ENCODE results near the gene TSC22D3.
"Not testable (repeated sequence)": the region's sequence is repeated elsewhere in the genome, so short reads cannot be mapped to it uniquely, and the experiment has no call there.

Gene TSC22D3

DNA sequence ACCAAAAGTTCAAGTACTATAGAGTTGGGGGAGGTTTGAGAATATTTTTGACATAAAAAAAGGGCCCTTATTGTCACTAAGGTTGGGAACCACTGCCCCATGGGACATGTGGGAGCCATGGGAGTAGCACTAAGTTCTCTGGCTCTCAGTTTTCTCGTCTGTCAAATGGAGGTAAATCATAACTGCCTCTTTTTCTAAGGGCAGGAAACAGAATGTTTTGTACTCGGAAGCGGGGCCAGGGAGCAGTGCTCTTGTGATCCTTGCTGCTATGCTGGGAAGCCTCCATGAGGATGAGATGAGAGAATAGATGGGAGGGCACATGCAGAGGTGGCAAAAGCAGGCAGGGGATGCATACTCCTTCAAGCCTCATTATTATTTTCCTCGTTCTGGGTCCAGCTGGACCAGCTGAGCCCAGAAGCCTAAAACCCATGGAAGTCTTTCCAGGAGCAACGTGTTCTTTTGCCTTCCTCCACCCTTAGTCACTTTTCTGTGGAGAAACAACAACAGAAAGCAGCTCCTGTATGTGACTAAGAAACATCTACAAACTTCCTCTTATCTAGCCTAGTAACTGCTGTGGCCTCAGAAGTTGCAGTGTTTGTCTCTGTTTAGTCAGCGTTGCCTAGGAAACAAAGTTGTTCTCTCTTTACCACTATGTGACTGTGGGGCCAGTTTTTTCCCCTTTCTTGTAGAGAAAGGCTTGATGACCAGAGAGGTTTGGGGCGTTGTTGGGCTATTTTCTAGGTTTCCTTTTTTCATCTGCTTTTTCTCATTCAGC, 64.8 kb downstream of the TSC22D3 start:
- no peak for DNase-seq

DNA sequence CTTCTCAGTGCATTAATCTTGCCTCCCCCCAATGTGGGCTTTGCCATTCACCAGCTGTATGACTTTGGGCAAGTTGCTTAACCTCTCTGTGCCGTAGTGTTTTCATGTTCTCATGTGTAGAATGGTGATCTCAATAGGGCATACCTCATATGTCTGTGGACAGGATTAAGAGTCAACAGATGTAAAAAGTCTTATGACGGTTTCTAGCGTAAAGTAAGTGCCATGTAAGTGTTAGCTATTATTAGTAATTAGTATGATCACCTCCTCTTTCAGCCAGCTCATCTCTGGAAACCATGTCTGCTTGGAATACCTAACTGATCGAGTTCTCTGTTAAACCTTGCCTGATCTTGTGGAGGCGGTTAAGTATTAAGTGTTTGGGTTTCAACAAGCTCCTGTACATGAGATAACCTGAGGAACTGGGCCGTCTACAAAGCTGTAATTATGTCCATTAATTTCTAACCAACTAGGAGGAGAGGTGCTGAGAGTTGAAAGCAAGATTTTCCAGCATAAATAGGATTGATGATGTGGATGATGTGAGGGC, 66.3 kb downstream of the TSC22D3 start:
- DNase-seq, result no peak

DNA sequence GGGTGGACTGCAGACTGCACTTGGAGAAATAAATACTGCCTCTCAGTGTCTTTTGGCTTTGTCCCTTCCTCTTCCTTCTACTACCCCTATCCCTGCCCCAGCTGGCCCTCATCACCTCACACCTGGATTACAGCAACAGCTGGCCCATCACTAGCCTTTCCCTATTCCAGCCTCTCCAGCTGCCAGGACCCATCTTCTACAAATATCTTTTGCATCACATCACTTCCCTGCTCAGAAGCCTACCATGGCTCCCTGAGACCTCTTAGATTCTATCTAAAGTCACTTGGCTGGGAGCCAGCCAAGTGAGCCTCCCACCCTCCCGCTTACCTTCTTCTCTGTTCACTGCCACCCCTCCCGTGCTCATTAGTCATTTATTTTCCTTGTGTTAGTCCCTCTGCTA, 66.8 kb downstream of the TSC22D3 start:
- no peak for DNase-seq

DNA sequence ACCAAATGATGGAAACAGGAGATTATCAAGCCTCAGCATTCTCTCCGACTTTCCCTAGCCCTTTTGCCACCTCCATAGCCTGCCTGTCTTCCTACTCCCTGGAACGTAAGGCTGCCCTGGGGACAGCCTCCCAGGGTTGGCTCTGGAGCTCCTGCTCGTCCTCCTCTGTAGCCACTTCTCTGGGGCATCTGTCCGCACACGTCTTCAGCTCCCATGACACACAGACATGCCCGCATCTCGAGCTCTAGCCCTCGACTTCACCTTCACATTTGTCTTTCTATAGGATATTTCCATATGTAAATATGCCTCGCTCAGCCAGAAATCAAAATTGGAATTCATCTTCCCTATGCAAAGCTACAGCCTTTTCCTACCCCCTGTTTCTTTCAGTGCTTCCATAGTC, 67.7 kb downstream of the TSC22D3 start:
- DNase-seq, result no peak

DNA sequence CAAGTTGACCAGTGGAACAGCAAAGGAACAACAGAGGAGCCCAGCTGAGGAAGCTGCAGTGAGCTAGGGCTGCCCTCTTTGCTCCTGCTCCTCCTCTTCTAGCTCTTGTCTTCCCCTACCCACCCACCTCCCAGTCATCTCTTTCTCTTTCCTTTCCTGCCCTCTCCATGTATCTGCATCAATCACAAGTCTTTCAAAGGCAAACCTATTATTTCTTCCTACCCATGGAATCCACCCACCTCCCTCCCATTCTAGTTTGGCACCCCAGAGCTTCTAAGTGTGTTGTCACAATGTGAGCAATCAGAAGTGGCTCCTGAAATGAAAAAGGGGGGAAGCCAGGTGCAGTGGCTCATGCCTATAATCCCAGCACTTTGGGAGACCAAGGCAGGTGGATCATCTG, 69.3 kb downstream of the TSC22D3 start:
- DNase-seq, result no peak

DNA sequence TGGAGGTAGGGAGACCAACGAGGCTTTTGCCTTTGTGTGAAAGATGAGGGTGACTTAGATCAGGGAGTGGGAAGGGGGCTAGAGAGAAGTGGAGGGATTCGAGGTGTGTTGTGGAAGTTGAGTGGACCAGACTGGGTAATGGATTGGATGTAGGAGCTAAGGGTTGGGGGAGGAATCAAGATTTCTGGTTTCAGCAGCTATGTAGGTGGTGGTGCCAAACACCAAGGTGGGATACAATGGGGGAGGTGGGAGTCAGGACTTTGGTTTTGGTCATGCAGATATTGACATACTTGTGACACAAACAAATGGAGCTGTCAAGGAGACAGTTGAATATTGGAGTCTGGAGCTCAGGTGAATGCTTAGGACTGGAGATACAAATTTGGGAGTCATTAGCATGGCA, 71.0 kb downstream of the TSC22D3 start:
- DNase-seq, result no peak

DNA sequence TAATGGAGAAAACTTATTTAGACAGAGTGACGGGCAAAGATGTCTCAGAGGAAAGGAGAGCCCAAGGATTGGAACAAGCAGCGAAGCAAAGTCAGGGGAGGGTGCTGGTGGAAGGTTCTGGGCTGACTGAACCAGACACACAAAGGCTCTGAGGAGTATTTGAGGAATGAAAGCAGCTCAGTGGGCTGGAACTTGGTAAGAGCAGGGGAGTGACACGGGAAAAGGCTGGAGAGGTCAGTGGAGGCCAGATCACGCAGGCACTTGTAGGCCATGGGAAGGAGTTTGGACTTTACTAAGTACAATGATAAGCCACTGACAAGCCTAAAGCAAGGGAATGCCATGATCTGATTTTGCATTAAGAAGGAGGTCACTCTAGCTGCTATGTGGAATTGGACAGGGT, 71.4 kb downstream of the TSC22D3 start:
- no peak for DNase-seq

DNA sequence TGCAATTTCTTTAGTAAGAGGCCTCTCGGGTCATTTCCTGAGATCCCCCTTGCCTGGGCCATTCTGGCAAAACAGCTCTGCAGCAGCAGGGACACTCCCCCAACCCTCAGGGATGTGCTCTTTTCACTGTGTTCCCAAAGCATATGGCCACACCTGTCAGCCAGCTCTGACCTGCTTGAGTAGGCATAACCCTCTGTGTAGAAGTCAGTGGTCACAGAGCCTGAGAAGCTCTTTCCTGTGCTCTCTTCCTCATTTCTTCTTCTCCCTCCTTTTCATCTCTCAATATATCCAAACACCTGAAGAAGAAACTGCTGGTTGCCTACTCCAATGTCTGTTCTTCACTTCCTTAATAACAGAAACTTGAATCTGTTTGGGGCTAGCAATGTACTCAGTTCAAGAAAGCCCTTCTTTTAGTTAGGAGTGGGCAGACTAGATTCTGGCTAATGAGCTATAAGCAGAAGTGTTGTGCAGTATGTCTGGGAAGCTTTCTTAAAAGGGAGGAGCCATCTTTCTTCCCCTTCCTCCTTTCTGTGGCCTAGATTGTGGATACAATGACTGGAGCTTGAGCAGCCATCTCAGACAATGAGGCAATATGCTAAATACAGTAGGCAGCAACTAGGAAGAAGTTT, 74.0 kb downstream of the TSC22D3 start:
- DNase-seq, result no peak

DNA sequence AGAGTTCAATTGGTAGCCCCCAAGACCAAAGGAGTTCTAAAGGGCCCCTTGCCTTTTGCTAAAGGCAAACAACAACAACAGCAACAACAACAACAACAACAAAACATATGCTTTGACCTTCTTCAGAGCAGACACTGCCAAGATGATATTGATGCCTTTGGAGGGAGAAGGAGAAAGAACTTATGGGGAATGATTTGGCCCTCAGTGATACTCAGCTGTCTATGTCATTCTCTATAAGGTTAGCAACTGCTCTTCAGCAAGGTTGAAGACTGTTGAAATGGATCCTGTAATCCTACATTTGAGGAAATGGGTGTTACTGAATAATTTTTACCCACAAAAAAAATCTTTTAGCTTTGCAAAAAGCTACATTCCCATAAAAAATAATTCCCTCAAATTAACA, 74.8 kb downstream of the TSC22D3 start:
- DNase-seq, result no peak

DNA sequence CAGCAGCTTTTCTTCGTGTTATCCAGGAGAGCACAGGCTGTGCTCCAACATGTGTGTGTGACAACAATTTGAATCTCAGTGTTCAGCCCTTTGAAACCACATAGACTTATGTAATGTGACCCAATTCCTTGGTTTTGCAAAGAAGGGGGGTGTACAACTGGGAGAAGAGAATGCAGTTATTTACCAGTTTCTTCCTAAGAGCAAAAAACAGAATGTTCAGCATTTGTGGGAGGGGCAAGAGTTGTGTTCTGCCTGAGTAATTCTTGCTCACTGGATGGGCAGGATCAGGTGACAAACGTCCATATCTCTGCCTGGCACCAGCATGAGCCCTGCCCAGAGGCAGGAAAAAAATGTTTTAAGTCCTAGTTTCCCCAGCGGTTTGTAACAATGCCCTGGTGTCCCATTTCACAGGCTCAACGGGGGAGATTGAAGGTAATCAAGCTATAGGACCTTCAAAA, 75.2 kb downstream of the TSC22D3 start:
- DNase-seq, result no peak

DNA sequence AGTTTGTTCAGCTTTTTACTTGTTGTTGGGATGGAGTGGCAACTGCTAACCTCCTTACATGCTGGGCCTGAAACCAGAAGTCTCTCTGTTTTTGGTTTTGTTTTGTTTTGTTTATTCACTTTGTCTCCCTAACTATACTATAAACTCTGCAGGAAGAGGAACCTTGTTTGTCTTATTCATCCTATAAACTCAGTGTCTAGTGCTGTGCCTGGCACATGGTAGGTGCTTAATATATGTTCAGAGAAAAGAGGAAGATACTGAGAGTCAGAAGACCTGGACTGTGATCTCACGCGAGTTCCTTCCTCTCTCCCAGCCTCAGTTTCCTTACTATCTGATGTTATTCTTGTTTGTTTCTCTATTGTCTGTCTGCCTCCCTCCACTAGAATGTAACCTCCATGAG, 76.0 kb downstream of the TSC22D3 start:
- no peak for DNase-seq

DNA sequence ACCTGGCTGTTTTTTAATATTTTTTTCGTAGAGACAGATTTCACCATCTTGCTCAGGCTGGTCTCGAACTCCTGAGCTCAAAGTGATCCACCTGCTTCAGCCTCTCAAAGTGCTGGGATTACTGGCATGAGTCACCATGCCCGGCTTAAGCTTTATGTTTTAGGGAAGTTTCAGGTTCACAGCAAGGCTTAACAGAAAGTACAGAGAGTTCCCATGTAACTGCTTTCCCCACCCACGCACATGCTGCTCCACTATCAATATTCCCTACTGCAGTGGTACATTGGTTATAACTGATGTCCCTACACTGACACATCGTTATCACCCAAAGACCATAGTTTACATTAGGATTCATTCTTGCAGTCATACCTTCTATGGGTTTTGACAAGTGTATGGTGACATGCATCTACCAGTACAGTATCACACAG, 84.6 kb downstream of the TSC22D3 start:
- no peak for DNase-seq

DNA sequence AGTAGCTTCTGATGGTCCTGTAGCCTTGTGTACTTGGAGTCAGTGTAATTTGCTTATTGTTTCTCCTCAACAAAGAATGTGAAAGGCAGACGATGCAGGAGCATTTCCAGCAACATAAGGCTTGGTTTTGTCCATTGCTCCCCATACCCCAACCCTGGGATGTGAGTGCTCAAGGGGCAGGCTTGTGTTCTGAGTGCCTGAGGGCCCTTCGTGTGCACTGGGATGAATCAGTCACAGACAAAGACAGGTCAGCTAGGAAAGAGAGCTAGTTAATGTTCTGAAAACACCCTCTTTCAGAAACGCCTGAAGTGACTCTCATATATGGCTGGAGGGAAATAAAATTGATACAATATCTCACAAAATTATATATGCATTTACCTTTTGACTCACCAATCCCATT, 88.1 kb downstream of the TSC22D3 start:
- DNase-seq, result no peak

DNA sequence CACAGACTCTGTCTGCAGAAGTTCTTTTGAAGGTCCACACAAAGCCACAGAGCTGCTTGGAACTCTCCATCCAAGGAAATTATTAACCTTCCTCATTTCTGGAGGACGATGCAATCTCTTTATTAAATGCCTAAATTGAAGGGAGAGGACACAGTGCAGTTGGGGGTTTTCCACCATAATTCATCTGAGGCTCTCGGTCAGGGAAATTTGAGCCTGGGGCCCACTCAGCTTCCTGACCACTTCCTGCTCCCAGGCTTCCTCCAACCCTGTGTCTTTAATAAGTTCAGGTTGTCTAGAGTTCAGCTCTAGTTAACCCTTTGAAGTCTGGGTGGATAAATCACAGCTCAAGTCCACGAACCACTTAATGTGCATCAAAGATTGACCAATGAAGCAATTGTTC, 88.8 kb downstream of the TSC22D3 start:
- DNase-seq, result no peak

DNA sequence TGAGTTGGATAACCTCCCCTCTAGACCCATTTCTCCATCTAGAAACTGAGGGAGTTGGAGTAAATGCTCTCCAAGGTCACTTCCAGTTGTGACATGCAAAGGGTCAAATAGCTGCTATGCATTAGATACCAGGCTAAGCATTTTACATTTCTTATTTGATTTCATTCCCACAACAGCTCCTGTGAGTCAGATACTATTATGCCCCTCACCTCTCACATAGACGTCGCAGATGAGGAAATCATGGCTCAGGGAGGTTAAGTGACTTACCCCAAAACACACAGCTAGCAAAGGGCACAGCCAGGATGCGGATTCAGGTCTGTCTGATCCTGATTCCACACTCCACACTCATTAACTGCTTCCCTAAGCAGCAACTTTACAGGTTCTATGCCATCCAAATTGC, 89.6 kb downstream of the TSC22D3 start:
- DNase-seq, result no peak

DNA sequence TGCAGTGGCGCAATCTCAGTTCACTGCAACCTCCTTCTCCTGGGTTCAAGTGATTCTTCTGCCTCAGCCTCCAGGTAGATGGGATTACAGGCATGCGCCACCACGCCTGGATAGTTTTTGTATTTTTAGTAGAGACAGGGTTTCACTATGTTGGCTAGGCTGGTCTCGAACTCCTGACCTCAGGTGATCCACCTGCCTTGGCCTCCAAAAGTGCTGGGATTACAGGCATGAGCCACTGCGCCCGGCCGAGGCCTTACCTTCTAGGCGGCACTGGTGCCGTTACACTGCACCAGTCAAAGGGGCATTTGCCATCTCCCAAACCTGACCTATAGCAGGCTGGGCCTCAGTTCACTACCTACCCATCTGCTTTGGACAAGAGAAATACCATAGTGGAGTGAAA, 90.0 kb downstream of the TSC22D3 start:
- not testable (repeated sequence) for DNase-seq

DNA sequence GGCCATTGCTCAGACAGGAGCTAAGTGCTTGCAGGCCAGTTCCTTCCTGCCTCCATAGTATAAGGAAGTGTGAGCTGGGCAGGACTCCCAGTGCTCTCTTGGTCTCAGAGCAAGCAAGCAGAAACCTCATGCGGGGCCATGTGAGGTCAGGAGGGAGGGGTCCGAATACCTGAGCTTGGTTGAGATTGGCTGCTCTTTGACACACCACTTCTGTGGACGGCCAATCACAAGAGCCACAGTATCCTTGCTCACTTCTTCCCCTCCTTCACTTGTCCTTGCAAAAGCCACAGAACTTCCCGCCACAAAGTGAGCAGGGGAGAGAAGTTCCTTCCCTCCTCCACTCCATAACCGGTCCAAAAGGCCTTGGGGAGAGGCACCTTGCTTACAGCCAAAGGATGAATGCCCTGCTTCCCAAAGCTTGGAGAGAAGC, 90.6 kb downstream of the TSC22D3 start:
- no peak for DNase-seq

DNA sequence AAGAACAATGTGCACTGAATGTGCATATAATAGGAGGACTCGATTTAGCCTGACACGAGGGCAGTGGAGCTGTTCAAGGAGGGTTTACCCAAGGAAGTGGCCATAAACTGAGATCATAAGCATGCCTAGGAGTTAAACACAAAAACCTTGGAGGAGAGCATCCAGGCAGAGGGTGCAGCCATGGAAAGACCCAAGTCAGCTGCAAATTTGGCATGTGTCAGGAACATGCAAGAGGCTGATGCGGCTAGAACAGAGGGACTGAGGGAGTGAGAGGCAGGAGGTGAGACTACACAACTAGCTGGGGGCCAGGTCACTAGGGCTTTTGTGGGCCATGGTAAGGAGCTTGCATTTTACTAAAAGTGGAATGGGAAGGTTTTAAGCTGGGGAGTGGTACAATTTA, 91.7 kb downstream of the TSC22D3 start:
- DNase-seq, result no peak

DNA sequence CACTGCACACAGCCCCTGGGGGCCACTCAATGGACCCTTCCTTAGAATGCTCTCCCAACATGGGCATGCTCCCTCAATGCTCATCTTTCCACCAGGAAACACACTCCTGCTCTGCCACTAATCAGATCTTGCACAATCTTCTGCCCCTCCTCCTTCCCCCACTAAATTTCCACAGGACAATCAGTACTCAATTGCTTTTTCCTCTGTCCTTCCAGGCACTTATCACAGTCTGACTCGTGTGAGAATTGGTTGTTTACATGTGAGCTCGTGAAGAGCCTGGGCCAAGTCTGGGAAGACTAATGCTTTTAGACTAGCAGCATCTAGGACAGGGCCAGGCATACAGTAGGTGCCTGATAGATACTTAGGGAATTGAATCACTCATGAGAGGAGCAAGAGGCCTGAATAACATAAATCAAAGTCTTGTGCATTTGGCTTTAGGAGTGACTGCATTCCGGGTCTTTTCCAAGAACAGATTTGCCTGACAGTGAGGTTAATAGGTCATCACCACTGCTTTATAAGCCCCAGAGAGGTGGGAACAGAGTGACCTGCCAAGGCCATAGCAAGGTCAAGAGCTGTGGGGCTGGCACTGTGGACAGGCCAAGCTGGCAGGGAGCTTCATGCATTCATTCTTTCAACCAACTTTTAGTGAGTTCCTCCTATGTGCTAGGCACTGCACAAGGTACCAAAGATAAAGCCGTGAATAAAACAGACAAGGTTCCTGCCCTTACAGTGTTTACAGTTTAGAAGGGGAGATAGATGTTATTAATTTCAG, 92.3 kb downstream of the TSC22D3 start:
- no peak for DNase-seq

DNA sequence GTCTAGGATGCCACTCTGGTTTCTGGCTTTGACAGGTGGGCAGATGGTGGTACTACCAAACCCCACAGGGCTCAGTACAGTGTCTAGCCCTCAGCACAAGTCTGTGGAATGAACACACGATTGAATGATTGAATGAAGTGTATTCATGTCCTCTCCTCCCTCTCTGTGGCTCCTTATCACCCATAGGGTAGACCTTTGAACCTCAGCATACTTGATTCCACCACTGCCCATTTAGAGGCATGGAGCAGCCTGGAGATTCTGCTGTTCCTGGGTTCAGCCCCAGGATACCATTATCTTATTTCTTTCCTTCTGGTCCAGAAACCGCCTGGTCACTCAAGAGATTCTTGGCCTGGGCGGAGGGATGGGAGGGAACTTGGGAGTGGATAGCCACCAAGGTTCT, 93.3 kb downstream of the TSC22D3 start:
- DNase-seq, result no peak

DNA sequence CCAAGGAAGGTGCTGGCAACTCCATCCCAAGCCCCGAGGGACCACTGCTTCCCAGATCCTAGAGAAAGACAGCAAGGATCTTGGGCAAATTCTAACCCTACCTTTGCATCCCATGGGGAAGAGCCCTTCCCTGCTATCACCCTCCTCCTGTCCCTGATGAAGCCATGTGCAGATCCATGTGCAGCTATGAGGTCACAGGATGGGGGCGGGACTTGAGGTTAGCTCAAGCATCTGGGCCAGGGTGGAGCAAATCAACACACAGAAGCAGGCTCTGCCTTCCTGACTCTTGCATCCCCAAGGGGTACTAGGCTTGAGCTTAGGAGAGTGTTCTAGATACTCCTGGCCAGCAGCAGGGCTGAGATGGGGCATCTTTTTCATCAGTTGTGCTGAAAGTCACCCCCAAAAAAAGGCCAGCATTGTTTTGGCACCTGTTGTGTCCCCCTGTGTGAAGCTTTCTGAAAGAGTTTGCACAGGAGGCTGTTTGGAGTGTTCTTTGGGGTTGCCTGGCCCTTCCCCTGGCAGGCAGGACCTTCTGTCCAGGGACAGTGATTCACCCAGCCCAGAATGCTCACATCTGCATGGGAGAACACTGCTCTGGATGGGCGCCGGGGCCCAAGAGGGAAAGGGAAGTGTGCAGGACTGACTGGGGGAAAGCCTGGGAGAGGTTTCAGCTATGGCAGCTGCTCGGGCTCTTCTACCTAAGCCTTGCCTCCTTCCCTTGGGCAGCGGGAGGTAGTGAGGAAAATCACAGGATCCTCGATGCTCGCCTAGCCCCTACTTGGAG, 96.4 kb downstream of the TSC22D3 start:
- DNase-seq, result no peak

DNA sequence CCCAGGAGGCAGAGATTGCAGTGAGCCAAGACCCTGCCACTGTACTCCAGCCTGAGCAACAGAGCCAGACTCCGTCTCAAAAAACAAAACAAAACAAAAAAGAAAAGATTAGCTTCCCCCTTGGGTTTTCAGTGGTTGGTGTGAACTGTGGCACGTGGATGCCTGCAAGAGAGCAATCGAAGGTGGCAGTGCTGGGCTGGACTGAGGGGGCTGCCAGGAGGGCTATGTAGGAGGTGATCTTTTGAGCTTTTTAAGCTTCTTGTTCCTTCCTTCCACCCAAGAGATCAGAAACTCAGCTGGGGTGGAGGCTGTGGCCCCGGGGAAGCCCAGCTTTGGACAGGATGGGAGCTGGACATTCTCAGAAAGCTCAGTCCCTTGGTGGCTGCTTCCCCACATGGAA, 97.7 kb downstream of the TSC22D3 start:
- DNase-seq, result no peak

DNA sequence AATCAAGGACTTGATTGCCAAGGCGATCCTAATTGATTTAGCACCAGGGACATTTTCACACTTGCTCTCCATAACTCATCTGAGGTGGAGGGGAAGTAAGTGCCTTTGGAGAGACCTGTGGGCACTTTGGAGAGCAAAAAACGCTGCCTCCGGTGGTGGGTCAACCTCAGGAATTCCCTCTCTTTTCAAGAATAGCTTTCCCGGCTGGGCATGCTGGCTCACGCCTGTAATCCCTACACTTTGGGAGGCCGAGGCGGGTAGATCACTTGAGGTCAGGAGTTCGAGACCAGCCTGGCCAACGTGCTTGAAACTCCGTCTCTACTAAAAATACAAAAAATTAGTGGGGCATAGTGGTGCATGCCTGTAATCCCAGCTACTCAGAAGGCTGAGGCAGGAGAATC, 98.1 kb downstream of the TSC22D3 start:
- DNase-seq, result no peak
